ENCODE data around the gene TNK2.
A peak's percentile ranks its signal among the peaks of the same experiment; 100 is the strongest.
"Not testable (repeated sequence)": the region's sequence is repeated elsewhere in the genome, so short reads cannot be mapped to it uniquely, and the experiment has no call there.

TNK2 gene

DNA sequence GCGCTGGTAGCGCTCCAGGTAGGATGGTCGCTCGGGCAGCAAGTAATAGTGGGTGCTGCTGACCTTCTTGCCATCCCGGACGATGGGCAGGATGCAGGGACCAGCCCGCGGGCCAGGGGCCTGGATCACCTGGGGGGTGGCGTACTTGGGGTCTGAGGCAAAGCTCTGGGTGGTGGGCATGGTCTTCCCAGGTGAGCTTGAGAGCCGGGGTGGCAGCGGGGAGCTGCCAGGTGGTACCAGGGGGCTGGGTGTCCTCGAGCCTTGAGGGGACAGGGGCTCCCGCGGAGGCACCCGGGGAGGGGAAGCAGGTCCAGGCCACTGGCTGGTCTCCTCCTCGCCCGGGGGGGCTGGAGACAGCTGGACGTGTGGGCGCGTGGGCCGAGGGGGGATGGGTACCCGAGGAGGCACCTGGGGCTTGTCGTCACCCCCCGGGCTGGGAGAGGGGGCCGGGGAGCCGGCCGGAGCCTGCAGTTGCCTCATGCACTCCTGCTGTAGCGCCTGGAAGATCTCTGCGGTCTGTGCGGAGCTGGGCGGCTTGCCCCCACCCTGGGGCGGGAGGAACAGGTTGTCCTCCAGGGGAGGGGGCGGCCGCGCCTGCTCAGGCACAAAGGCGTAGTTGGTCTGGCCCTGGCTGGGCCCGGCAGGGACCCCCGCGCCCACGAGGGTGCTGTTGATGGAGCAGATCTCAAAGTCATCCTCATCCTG is 40.6 kb downstream of the TNK2 start:
- FAIRE-seq, result no peak

DNA sequence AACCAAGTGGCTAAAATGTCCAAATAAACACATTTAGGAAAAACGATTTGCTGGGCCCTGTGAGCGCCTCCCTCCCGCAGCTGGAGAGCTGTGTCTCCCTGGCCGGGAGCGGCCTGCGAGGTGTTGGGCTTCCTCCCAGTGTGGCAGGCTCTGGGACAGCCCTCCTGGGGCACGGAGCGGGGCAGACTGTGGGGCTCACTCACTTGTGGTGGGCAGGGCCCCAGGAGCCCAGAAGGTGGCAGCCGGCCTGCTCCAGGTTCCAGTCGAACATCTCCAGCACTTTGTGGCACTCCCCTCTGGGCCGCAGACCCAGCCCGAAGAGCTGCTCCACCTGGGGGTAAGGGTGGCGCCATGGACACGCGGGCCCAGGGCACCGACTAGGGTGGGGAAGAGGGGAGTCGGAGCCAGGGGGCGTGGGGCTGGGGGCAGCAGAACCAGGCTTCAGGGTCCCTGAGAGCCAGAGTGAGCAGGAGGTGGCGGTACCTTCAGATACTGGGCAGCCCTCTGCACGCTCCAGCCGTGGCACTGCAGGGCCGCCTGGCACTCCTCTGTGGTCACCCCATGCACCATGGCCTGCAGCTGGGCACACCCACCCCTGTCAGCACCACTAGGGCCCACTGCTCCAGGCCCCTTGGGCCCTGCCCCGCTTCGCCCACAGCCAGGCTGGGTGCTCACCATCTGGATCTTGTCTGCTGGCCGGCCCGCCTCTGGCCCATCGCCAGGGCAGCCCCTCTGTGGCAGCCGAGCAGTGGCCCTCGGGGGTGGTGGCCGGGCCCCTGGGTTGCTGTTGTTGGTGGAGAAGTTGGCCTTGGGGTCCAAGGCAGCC is 41.5 kb downstream of the TNK2 start:
- no peak for FAIRE-seq

DNA sequence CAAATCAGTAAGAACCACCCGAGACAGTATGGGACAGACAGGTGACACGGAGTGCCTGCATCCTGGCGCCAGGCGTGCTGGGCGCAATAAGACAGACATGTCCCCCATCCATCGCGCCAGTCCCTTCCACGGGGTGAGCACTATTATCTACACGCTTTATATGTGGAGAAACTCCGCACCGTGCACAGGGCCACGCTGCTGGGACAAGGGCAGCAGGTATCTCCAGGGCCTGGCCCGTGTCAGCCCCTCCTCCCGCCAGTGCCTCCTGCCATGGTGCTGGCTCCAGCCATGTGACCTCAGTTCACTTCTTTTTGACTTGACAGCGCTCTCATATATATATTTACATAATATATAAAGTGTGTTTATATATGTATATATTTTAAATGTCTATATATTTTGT is 42.6 kb downstream of the TNK2 start:
- FAIRE-seq, result no peak

DNA sequence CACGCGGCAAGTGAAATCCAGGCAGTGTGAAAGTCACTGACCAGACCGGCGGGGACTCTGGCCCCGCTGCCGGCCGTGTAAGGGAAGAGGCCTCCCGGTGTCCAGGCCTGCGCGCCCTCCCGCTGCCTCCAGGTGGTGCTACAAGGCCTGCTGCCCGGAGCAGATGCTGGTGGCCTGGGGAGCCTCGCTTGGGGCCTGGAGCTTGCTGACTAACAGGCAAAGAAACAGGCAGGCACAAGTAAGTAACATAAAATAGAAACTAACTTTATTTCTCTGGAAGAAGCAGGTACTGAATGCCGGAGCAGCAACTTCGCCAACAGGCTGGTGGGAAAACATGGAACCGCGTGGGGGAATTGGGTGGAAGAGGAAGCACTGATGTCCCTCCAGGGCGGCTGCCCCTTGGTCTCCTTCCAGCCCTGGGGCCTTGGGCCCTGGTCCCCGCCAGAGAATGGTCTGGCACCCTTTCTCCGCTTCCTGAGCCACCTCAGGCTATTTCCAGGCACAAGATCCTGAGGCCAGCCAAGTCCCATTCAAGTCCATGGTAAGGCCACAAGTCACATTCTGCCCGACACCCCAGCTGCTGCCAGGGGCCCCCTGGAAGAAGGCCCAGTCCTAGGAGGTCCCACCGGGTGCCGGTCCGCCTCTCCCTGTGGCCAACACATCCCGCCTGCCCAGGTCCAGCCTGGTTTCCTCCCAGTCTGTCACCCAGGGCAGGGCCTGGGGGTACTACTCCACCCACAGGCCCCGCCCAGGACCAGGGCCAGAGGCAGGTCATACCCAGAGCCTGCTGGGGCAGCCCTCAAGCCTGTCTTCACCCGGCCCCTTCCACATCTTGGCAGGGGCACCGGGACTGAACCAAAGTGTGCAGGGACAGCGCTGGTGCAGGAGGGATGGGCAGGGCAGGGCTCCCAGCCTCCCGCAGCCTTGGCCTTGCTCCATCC is 45.0 kb downstream of the TNK2 start:
- FAIRE-seq, result no peak

DNA sequence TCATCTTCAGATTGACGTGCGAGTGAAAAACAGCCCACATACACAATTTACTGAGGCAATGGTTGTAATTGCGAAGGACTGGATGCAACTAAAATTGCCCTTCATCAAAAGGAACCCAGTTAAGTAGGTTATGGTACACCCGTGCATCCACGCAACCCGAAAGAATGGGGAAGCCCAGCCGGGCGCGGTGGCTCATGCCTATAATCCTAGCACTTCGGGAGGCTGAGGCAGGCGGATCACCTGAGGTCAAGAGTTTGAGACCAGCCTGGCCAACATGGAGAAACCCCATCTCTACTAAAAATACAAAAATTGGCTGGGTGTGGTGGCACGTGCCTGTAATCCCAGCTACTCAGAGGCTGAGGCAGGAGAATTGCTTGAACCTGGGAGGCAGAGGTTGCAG is 46.0 kb downstream of the TNK2 start:
- FAIRE-seq, result not testable (repeated sequence)

DNA sequence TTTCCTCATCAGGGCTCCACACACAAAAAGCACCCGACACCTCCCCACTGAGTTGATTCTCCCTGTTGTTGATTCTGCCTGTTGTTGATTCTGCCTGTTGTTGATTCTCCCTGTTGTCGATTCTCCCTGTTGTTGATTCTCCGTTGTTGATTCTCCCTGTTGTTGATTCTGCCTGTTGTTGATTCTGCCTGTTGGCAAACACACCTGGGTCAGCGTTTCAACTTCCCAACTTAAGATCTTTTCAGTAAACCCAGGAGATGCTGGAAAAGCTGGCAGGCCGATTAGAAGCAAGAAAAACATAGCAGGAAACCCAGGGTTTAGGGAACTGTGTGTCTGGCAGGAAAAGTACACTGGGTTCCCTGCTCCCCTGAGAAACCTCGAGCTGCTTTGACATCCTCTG is 47.9 kb downstream of the TNK2 start:
- no peak for FAIRE-seq

DNA sequence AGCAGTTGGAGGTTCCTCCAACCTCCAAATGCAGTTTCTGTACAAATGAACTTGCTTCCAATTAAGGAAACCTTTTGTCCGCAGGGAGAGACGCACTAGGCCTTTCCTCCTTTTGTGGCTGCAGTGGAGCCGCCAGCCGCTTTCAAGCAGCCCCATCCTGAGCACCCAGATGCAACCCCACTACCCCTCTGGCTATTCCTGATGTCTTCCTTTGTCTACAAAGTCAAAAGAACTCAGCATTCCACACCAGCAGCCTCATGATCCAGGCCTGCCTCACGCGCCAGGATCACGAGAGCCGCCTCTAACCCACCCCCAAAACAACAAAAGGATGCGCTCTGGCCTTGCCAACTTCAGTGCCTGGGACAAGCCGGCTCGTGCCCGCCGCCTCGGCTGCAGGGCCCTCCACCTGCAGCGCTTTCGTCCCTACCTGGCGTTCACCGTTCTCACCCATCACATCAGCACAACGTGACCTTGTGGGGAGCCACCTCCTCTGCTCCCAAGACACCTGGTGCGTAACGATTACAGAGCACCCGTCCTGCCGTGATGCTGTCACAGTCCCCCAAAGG is 48.4 kb downstream of the TNK2 start:
- FAIRE-seq, result no peak

DNA sequence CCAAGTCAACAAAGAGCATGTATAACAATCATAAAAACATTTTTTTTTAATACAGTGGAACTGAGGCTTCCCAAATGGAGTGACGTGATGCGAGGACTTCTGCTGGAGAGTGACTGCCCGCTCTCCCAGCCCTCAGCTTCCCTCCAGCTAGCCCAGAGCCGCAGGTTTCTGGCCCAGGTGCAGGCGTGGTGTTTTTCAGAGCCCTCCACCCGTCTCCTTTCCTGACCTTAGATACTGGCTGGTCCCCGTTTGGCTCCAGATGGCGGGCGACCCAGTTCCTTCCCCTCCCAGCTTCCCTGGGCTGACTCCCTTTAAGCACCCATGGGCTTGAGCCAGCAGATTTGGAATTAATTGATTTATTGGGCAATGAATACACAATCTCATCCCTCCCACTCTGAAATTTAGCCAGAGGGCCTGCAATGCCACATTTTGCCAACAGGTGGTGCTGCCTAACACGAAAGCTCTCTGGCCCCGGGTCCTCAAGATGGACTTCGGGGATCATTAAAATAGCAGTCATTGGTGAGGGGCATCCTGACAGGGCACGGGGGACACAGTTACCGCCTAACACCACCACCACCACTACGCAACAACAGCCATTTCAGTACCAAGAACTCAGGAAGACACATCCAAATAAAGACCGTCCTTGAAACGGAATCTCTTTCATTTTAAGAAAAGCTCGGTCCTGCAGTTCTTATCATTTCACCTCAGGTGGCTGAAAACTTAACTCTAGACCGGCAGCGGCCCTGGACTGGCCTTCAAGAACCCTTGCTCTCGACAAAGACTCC is 49.1 kb downstream of the TNK2 start:
- no peak for FAIRE-seq

DNA sequence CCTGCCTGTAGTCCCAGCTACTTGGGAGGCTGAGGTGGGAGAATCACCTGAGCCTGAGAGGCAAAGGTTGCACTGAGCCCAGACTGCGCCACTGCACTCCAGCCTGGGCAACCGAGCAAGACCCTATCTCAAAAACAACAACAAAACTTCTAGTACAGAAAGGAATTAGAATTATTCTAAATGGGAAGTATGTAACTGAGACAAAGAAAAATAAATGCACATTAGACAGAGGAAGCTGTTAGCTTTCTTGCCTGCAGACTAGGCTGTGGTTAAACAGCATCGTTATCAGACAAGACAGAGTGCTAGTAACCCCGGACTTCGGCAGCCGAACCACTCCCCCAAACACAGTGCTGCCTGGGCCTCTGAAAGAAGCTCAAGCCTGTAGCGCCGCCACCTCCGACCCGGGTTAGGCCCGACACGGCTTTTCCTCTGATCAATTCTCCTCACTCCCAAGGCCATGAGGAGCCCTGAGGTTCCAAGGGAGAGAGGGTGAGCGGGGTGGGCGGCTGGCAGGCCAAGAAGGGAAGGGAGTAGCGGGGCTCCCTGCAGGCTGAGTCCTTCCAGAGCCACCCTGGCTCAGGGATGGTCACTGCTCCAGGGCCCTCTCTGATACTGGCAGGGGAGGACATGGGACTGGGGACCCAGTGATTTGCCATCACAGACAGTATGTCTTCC is 51.8 kb downstream of the TNK2 start:
- FAIRE-seq, result no peak

DNA sequence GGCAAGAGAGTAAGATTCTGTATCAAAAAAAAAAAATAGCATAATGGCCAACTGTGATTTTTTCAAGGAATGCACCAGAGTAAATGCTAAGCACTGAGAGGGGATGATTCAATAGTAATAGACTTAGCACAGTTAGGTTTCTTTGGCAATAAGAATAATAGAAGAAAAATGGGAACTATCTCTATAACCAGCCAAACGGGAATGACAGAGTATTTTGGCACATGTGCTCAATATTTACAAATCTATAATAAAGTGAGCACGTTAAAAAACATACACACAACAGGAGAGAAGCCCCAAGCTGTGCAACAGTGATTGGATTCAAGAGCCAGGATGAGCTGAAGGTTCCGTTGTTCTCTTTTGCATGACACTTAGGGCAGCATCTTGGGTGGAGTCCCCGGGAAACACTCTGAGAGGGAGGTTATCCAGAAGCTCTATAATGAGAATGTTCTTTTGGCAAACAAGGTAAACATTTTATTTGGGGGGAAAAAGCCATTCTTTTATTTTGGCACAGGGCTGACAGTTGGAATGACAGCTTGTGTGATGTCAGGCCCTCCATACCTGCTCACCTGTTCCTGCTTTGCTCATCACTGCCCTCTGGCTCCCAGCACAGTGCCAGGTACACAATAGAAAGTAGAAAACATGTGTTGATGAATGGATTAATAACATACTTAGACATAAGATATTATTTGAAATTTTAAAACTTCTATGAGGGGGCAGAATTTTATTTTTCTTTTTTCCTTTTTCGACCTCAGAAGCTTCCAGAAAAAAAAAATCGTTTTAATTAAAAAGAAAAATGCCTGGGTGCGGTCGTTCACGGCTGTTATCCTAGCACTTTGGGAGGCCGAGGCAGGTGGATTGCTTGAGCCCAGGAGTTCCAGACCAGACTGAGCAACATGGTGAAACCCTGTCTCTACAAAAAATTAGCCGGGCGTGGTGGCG is 52.6 kb downstream of the TNK2 start:
- FAIRE-seq, result no peak

DNA sequence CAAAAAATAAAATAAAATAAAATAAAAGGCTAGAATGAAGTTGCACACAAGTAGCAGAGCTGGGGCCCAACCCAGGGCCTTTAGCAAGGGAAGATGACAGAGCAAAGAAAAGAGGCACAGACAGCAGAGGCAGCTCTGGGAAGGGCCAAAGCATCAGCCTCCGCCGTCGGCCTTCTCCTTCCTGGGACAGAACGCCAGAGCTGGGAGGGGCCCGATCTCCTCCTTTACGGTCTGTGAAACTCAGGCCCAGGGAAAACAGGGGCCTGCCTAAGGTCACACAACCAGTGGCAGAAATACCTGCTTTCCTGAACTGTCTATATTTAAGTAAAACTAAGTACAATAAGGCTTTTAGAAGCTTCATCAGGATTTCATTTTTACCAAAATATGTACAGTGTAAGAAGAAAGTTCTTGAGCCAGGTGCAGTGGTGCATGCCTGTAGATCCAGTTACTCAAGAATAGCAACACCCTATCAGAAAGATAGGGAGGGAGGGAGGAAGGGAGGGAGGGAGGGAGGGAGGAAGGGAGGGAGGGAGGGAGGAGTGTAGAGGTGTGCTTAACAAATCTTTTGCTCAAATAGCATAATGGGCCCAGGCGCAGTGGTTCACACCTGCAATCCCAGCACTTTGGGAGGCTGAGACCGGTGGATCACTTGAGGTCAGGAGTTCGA is 53.6 kb downstream of the TNK2 start:
- no peak for FAIRE-seq

DNA sequence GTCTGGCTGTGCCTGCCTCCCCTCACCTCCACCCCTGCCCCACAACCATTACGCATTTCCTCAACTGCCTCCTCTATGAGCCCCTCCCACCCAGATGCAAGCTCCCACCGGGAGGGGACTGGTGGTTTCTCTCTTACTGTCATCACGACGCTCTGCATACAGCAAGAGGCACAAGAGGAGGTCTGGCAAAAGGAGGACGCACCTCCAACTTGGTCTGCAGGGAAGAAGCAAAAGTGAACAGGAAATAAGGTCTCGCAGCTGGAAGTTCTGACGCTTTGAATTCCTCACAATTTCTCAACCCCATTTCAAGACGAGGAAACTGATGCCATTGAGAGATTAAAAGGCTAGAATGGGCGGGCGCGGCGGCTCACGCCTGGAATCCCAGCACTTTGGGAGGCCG is 54.4 kb downstream of the TNK2 start:
- no peak for FAIRE-seq

DNA sequence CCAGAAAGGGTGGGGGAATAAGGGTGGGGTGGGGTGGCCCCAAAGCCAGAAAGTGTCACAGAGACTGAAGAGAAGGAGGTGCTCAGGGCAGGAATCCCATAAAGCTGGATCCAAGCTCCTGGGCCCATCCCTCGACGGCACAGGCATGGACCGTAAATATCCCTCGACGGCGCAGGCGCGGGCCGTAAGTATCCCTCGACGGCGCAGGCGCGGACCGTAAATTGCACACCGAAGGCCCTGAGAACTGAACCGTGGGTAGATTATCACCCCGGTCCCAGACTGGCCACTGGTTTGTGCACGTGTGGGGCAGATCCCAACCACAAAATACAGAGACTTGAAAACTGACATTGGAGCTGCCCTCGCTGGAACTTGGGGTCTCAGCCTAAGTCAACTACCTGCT is 55.3 kb downstream of the TNK2 start:
- FAIRE-seq, result no peak

DNA sequence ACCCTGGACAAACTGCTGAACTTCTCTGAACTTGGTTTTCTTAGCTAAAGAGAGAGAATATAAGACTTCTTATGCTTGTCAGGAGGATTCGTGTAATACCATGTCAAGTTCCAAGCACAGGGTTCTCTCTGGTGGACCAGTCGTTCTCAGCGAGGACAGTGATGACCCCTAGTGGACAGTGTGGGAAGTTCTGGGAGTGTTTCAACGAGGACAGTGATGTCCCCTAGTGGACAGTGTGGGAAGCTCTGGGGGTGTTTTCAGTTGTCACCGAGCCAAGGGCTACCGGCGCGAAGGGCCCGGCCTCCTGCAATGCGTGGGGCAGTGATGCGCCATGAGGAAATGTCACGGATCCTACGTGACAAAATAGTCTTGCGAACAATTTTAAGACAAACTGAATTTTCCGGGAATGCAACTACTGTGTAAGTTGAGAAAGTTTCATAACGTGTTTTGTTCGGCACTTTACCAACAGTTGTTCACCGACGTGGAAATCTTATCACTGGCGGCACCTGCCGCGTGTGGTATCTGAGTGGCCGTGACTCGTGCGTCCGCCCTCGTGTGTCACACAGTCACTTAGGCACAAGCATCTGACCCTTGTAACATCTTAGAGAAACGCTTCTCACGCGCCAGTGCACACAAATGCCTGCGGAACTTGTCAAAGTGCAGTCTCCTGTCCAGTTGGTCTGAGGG is 57.4 kb downstream of the TNK2 start:
- peak; percentile 82 for FAIRE-seq

DNA sequence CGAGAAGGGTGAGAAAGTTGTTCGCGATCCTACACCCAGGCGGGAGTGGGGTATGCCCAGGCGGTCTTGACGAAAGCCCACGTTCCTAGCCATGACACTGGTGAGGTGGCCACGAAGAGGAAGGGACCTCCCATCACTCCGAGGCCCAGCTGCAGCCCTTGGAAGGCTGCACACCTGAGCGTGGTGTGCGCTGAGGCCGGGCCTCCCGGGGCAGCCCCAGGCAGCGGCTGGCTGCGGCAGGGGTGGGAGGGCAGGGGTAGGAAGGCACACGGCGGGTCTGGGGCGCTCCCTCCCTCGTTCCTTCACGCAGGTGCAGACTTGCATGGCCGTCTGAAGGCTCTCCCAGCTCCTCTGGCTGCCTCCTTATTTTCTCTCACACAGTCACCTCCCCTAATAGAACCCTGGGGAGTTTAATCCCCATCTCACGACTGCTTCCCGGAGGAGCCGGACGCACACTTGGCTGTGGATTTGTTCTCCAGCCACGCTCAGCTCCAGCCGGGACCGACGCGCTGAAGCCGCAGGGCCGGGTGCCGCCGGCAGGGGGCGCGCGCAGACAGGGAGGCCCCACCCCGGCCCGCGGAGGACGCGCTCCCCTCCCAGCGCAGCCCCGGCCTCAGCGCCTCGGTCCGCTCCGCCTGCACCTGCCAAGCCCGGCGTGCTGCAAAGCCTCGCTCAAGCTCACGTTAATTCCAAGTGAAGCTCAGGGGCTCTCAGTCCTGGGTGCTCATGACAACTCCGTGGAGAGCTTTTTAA is 58.9 kb downstream of the TNK2 start:
- no peak for FAIRE-seq

DNA sequence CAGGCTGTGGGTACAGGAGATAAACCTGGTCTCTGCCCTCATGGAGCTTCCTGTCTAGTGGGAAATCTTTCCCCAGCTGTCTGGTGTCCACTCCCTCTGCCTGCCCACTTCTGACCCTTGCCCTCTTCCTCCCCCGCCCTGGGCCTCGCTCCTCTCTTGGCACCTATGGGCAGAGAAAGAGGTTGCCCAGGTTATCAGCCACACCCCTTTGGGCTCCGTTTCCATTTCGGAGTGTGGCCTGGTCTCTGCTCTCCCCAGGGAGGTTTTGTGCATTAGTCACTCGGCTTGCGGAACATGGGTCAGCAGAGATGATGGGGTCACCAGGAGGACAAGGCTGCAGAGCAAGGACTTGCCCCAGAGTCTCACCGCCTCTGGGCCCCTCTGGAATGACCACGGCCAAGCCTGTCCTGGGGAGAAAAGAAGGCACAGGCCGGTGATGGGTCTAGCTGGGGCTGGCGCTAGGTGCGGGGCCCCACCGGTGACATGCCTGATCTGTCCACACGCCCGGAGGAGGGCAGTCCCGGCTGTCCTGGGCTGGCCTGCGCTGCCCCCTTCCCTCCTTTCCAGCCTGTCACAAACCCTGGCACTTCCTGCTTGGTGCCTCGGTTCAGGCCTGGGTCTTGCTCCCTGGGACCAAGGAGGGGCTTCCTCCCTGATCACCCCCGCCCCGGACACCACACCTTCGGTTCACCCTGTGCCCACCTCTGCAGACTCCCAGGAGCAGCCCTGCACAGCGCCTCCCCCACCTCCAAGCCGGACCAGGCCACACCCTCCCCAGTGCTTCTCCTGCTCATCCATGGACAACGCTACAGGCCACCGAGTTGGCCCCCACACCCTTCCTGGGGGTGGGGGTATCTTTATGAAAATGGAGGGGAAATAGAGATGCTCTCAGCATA is 61.0 kb downstream of the TNK2 start:
- FAIRE-seq, result no peak

DNA sequence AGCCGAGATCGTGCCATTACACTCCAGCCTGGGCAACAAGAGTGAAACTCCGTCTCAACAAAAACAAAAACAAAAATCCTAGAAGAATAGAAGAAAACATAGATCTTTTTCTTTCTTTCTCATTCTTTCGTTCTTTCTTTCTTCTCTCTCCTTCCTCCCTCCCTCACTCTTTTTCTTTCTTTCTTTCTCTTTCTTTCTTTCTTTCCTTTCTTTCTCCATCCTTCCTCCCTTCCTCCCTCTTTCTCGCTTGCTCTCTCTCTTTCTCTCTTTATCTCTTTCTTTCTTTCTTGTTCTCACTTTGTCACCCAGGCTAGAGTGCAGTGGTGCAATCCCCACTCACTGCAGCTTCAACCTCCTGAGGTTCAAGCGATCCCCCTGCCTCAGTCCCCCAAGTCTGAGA is 62.9 kb downstream of the TNK2 start:
- no peak for FAIRE-seq

Measured in islet of Langerhans (tissue), 1 donor.